MM.1S (cell line): ENCODE measurements around the gene CARNS1.

ENCODE experiments used
- DNase-seq: peaks from one replicate; pipeline ENCODE4 v3.0.0-alpha.2; 2015
- H2AFZ ChIP-seq: fragments of 300-600 bp; sonication (generic); 2 replicates; pipeline ENCODE4 v1.6.0; 2016; ENCODE audit warnings: antibody characterized with exemption, low read length
- H3F3A ChIP-seq: fragments of 300-600 bp; sonication (generic); 2 replicates; pipeline ENCODE4 v1.6.1; 2016; ENCODE audit warnings: mild to moderate bottlenecking, antibody characterized with exemption, low read length, moderate library complexity, mixed read lengths; ENCODE audit not compliant: insufficient read depth
- H3K27ac ChIP-seq: fragments of 300-600 bp; sonication (generic); 2 replicates; pipeline ENCODE4 v1.5.1; 2016; ENCODE audit warnings: mild to moderate bottlenecking, low read length
- H3K27me3 ChIP-seq: fragments of 300-600 bp; sonication (generic); replicated peaks from 2 replicates; pipeline ENCODE4 v1.6.0; 2016; ENCODE audit warnings: low read length; ENCODE audit not compliant: insufficient read depth
- H3K36me3 ChIP-seq: fragments of 300-600 bp; sonication (generic); replicated peaks from 2 replicates; pipeline ENCODE4 v1.6.1; 2016; ENCODE audit warnings: mild to moderate bottlenecking, low read length, mixed read lengths; ENCODE audit not compliant: insufficient read depth
- H3K4me1 ChIP-seq: fragments of 300-600 bp; sonication (generic); 2 replicates; pipeline ENCODE4 v1.6.1; 2016; ENCODE audit warnings: low read length, mixed read lengths
- H3K4me2 ChIP-seq: fragments of 300-600 bp; sonication (generic); 2 replicates; pipeline ENCODE4 v1.6.0; 2016; ENCODE audit warnings: low read depth, low read length
- H3K4me3 ChIP-seq: fragments of 300-600 bp; sonication (generic); 2 replicates; pipeline ENCODE4 v1.5.1; 2016; ENCODE audit warnings: low read length, mixed read lengths
- H3K79me2 ChIP-seq: fragments of 300-600 bp; sonication (generic); 2 replicates; pipeline ENCODE4 v1.6.1; 2016; ENCODE audit warnings: mixed run types, low read length, mixed read lengths
- H3K9ac ChIP-seq: fragments of 300-600 bp; sonication (generic); 2 replicates; pipeline ENCODE4 v1.6.1; 2016; ENCODE audit warnings: low read length, mixed read lengths
- H3K9me2 ChIP-seq: fragments of 300-600 bp; sonication (generic); replicated peaks from 2 replicates; pipeline ENCODE4 v1.6.1; 2016; ENCODE audit warnings: mild to moderate bottlenecking, low read length, mixed read lengths; ENCODE audit not compliant: insufficient read depth
- H3K9me3 ChIP-seq: fragments of 300-600 bp; sonication (generic); replicated peaks from 2 replicates; pipeline ENCODE4 v1.6.1; 2016; ENCODE audit warnings: mild to moderate bottlenecking, low read length, mixed read lengths; ENCODE audit not compliant: insufficient read depth
- H4K20me1 ChIP-seq: fragments of 300-600 bp; sonication (generic); 2 replicates; pipeline ENCODE4 v1.6.1; 2016; ENCODE audit warnings: mild to moderate bottlenecking, low read length, moderate library complexity, mixed read lengths; ENCODE audit not compliant: insufficient read depth
- EZH2 ChIP-seq: fragments of 300-600 bp; sonication (generic); optimal IDR thresholded peaks from 2 replicates; pipeline ENCODE3; 2017; ENCODE audit warnings: low read depth, mild to moderate bottlenecking, antibody characterized with exemption, low read length, mixed read lengths
- EZH2phosphoT487 ChIP-seq: fragments of 300-600 bp; sonication (generic); IDR thresholded peaks from 2 replicates; pipeline ENCODE4 v1.6.1; 2018; ENCODE audit warnings: antibody characterized with exemption, low read length
- TF ChIP-seq, protein P1 (sequence below): fragments of 300-600 bp; sonication (generic); IDR thresholded peaks from 2 replicates; pipeline ENCODE4 v1.5.1; 2016; ENCODE audit warnings: antibody characterized with exemption, low read length, mixed read lengths

The CARNS1 gene

DNA sequence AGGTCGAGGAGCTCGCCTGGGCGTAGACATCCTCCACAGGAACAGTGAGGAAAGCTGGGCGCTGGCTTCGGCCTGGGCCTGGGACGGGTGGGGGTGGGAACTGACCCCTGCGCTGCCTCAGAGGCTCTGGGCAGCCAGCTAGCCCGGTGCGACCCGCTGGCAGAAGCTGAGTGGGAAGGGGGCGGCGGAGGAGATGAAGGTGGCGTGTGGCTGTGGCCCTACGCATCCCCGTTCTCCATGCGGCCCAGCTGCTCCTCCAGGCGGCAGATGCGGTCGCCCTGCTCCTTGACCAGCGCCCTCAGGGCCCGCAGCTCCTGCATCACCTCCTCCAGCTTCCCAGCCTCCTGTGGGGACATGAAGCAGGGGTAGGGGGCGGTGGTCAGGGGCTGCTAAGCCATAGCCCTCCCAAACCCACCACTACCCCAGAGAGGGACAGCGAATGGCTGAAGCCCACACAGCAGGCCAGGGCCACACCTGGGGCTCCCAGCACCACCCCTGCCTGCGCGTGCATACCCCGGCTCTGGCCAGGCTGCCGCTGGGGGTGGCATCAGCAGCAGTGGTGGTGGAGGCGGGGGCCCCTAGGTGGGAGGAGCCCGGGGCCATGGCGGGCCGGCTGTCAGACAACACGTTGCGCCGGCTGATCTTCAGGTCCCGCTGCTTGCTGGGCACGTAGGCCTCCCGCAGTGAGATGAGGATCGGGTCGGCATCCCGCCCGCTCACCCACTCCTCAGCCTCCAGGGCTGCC, 22.9 kb downstream of the CARNS1 start:
- Histone ChIP-seq H3K79me2 (no peaks in the 10 kb centered on the region), H3K27me3 (no peaks in the 10 kb centered on the region), H3K4me1 (no peaks in the 10 kb centered on the region), H4K20me1 (no peaks in the 10 kb centered on the region), H2AFZ (no peak overlapping the region), H3K4me3 (no peak overlapping the region), H3F3A (no peaks in the 10 kb centered on the region), H3K36me3 (no peaks in the 10 kb centered on the region), H3K9ac (no peak overlapping the region), H3K27ac (no peak overlapping the region), H3K9me2 (no peaks in the 10 kb centered on the region), H3K4me2 (no peak overlapping the region), H3K9me3 (no peaks in the 10 kb centered on the region)
- TF ChIP-seq EZH2phosphoT487: no peak
- no peak for TF ChIP-seq EZH2
- TF ChIP-seq, protein P1, sequence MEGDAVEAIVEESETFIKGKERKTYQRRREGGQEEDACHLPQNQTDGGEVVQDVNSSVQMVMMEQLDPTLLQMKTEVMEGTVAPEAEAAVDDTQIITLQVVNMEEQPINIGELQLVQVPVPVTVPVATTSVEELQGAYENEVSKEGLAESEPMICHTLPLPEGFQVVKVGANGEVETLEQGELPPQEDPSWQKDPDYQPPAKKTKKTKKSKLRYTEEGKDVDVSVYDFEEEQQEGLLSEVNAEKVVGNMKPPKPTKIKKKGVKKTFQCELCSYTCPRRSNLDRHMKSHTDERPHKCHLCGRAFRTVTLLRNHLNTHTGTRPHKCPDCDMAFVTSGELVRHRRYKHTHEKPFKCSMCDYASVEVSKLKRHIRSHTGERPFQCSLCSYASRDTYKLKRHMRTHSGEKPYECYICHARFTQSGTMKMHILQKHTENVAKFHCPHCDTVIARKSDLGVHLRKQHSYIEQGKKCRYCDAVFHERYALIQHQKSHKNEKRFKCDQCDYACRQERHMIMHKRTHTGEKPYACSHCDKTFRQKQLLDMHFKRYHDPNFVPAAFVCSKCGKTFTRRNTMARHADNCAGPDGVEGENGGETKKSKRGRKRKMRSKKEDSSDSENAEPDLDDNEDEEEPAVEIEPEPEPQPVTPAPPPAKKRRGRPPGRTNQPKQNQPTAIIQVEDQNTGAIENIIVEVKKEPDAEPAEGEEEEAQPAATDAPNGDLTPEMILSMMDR: no peak
- no peak for DNase-seq

DNA sequence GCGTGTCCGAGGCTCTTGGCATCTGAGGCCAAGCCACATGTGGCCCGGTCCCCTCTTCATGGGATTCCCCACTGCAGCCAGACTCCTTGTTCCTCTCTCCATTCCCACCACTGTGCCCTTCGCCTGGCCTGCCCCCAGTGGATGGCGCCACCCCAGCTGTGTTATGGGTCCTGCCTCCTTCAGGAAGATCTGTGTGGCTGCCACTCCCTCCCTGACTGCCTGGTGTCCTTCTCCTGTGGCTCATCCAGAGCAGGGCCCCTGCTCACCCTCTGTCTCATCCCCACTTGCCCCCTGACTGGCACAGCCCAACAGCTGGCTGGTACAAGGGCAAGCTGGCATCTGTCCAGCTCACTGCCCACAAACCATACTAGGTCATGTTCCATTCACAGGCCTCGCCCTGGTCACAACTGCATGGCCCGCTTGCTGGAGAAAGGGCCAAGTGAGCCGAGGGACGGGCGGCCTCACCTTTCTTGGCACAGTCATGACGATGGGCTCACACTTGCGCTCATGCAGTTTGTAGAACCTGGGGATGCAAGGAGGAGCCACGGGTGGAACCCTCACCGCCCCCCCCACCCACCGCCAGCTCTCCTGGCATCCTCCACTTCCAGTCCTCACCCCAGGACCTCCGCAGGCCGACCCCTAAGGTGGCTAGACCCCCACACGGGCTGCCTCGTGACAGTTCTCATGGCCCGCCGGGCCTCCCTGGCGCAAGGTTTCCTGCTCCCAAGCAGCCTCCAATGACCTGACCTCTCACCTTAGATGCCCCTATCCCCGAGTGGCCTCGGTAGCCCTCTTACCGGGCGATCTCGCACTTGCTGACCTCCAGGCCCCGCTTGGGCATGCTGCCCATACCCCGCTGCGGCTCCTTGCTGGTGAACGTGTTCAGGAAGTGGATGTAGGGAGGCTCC, 24.1 kb downstream of the CARNS1 start:
- no peaks in the 10 kb centered on the region for H3K79me2 ChIP-seq
- no peak overlapping the region for H3K9ac ChIP-seq
- peaks cover 4% of the 10 kb centered on the region; the same call in 1 of the 2 replicates for H3K4me1 ChIP-seq
- H3K27me3 ChIP-seq: no peaks in the 10 kb centered on the region
- H3K9me2 ChIP-seq: no peaks in the 10 kb centered on the region
- no peaks in the 10 kb centered on the region for H3K36me3 ChIP-seq
- H3K27ac ChIP-seq: no peak overlapping the region
- H3F3A ChIP-seq: no peaks in the 10 kb centered on the region
- no peak overlapping the region for H3K4me3 ChIP-seq
- no peak for TF ChIP-seq EZH2phosphoT487
- TF ChIP-seq, protein P1: peak; percentile 19
- DNase-seq: no peak
- no peaks in the 10 kb centered on the region for H3K9me3 ChIP-seq
- H4K20me1 ChIP-seq: no peaks in the 10 kb centered on the region
- H2AFZ ChIP-seq: no peak overlapping the region
- H3K4me2 ChIP-seq: no peak overlapping the region

DNA sequence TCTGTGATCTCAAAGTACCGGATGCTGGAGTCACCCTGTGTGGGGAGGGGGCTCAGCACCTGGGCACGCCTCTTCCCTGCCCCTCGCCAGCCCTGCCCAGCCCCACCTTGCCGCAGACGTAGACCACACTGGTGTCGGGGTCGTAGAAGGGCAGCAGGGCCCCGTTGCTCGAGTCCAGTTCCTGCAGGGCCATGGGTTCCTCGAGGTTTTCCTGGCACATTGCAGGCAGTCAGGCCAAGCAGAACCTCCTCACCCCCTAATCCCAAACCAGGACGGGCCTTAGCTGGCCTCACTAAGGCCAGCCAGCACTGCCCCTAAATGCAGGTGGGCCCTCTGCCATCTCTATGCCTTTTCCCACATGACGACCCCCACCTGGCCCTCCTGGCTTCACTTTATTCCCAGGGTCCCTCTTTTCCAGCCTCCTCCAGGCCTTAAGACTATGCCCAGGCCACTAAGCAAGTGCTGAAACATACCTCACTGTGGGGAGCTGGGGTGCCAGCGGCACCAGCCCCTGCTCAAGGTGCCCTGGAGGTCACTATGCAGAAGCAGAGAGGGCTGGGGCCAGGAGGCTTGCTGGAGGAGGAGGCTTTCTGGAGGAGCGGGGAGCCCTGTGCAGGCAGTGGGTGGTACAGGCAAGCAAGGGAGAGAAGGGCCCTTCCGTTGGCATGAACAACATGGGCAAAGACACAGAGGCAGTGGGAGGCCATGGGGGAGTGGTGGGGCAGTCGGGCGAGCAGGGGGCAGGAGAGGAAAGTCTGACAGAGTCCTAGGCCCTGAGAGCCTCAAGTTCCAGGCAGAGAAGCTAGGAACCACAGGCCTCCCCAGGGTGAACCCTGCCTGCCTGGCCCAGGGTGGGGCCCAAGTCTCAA, 25.0 kb downstream of the CARNS1 start:
- TF ChIP-seq EZH2 (no peak), EZH2phosphoT487 (no peak)
- TF ChIP-seq, protein P1: no peak
- Histone ChIP-seq H3K79me2 (no peaks in the 10 kb centered on the region), H3K9me2 (no peaks in the 10 kb centered on the region), H3K9me3 (no peaks in the 10 kb centered on the region), H3K27ac (no peak overlapping the region), H3K4me1 (peaks cover 4% of the 10 kb centered on the region; the same call in 1 of the 2 replicates), H3K4me2 (no peak overlapping the region), H3K9ac (no peak overlapping the region), H3K4me3 (no peak overlapping the region), H4K20me1 (no peaks in the 10 kb centered on the region), H3K36me3 (no peaks in the 10 kb centered on the region), H3K27me3 (no peaks in the 10 kb centered on the region), H2AFZ (no peak overlapping the region), H3F3A (no peaks in the 10 kb centered on the region)
- DNase-seq: no peak
